HG02571 (cell line): Measurements from ENCODE around the gene DAB2IP.
"Not testable (repeated sequence)": the region's sequence is repeated elsewhere in the genome, so short reads cannot be mapped to it uniquely, and the experiment has no call there.

Source experiments
- ATAC-seq: cut with Tn5 transposase; IDR thresholded peaks from one replicate; pipeline ENCODE4 v1.9.1; 2021; ENCODE audit warnings: mild to moderate bottlenecking, moderate library complexity; ENCODE audit not compliant: unreplicated experiment

Gene DAB2IP

GRCh38 chr9:121741228-121741918, 89.9 kb downstream of the DAB2IP start:
- ATAC-seq = no peak

GRCh38 chr9:121741919-121742283, 90.5 kb downstream of the DAB2IP start:
- not testable (repeated sequence) for ATAC-seq

- no peak for ATAC-seq
These were observed 91.5 kb downstream of the DAB2IP start for GRCh38 chr9:121742923-121743322.

- no peak for ATAC-seq
These were observed 92.1 kb downstream of the DAB2IP start for GRCh38 chr9:121743441-121744001.

GRCh38 chr9:121744002-121744686, 92.7 kb downstream of the DAB2IP start:
- ATAC-seq = no peak

- no peak for ATAC-seq
These were observed 93.4 kb downstream of the DAB2IP start for GRCh38 chr9:121744687-121745395.

- no peak for ATAC-seq
These were observed 93.9 kb downstream of the DAB2IP start for GRCh38 chr9:121745396-121745695.

- no peak for ATAC-seq
These were observed 95.0 kb downstream of the DAB2IP start for GRCh38 chr9:121746411-121746810.

- ATAC-seq = no peak
These were observed 95.4 kb downstream of the DAB2IP start for GRCh38 chr9:121746866-121747265.

- ATAC-seq = no peak
These were observed 96.6 kb downstream of the DAB2IP start for GRCh38 chr9:121748074-121748473.

GRCh38 chr9:121748727-121749423, 97.4 kb downstream of the DAB2IP start:
- no peak for ATAC-seq

- no peak for ATAC-seq
These were observed 98.2 kb downstream of the DAB2IP start for GRCh38 chr9:121749614-121750013.

- ATAC-seq = no peak
These were observed 98.9 kb downstream of the DAB2IP start for GRCh38 chr9:121750259-121750714.

- ATAC-seq = no peak
These were observed 99.5 kb downstream of the DAB2IP start for GRCh38 chr9:121750715-121751623.

GRCh38 chr9:121751686-121752445, 100.4 kb downstream of the DAB2IP start:
- no peak for ATAC-seq

- ATAC-seq = no peak
These were observed 101.5 kb downstream of the DAB2IP start for GRCh38 chr9:121752929-121753328.

- ATAC-seq = no peak
These were observed 102.6 kb downstream of the DAB2IP start for GRCh38 chr9:121753802-121754654.

- no peak for ATAC-seq
These were observed 103.4 kb downstream of the DAB2IP start for GRCh38 chr9:121754655-121755436.
